Activated T-cell treated with anti-CD3 and anti-CD28 coated beads for 48 hours (primary cell): ENCODE results near the gene CTSH.

Source experiments
- DNase-seq: peaks from one replicate; pipeline ENCODE4 v3.0.0-alpha.2; 2020; ENCODE audit warnings: low read depth

The CTSH gene

GRCh38 chr15:78944669-78945407 is at the start of gene CTSH:
Gene CTSH (minus strand): TSS chr15:78945046. CDS start chr15:78944981, 65 bp downstream.
- DNase-seq = peak; percentile 67

GRCh38 chr15:78993931-78994530 is 49.2 kb upstream of the CTSH start:
- DNase-seq = no peak

- no peak for DNase-seq
Observed at GRCh38 chr15:78993257-78993930, 48.5 kb upstream of the CTSH start.

- DNase-seq = no peak
Observed at GRCh38 chr15:78992416-78993256, 47.8 kb upstream of the CTSH start.

- no peak for DNase-seq
Observed at GRCh38 chr15:78991879-78992278, 47.0 kb upstream of the CTSH start.

GRCh38 chr15:78991476-78991875 is 46.6 kb upstream of the CTSH start:
- no peak for DNase-seq

GRCh38 chr15:78990278-78990677 is 45.4 kb upstream of the CTSH start:
- no peak for DNase-seq

GRCh38 chr15:78989701-78990240 is 44.9 kb upstream of the CTSH start:
- no peak for DNase-seq

- no peak for DNase-seq
Observed at GRCh38 chr15:78988361-78988911, 43.6 kb upstream of the CTSH start.

GRCh38 chr15:78987556-78988360 is 42.9 kb upstream of the CTSH start:
- no peak for DNase-seq

GRCh38 chr15:78985859-78986475 is 41.1 kb upstream of the CTSH start:
- no peak for DNase-seq

- DNase-seq = no peak
Observed at GRCh38 chr15:78984041-78984440, 39.2 kb upstream of the CTSH start.

GRCh38 chr15:78983146-78983918 is 38.5 kb upstream of the CTSH start:
- DNase-seq = no peak

- no peak for DNase-seq
Observed at GRCh38 chr15:78982736-78983135, 37.9 kb upstream of the CTSH start.

- DNase-seq = no peak
Observed at GRCh38 chr15:78981532-78982313, 36.9 kb upstream of the CTSH start.

- no peak for DNase-seq
Observed at GRCh38 chr15:78979456-78980320, 34.8 kb upstream of the CTSH start.

GRCh38 chr15:78978601-78979179 is 33.8 kb upstream of the CTSH start:
- DNase-seq = no peak
